ENCODE data around the gene UFM1.

DNA sequence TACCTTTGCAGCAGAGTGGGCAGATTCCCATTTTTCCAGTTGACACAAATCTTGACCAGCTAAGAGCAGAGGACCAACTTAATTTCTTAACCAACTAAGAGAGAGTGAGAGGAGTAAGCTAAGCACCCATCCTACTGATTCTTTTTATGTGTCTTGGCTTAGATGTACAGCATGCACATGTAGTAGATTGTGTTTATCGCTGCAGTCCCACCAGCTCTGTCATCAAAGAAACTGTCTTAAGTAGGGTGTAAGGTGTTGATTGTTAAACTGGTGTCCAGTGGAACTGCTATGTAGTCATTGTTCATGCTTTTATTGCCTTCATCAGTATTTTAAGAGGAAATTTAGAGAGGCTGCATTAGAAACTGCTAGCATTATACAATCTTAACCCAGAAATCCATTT lies 9.0 kb upstream of the UFM1 start:
- TF ChIP-seq, protein P1, sequence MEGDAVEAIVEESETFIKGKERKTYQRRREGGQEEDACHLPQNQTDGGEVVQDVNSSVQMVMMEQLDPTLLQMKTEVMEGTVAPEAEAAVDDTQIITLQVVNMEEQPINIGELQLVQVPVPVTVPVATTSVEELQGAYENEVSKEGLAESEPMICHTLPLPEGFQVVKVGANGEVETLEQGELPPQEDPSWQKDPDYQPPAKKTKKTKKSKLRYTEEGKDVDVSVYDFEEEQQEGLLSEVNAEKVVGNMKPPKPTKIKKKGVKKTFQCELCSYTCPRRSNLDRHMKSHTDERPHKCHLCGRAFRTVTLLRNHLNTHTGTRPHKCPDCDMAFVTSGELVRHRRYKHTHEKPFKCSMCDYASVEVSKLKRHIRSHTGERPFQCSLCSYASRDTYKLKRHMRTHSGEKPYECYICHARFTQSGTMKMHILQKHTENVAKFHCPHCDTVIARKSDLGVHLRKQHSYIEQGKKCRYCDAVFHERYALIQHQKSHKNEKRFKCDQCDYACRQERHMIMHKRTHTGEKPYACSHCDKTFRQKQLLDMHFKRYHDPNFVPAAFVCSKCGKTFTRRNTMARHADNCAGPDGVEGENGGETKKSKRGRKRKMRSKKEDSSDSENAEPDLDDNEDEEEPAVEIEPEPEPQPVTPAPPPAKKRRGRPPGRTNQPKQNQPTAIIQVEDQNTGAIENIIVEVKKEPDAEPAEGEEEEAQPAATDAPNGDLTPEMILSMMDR (IDR thresholded peaks at IDR 0.05): no peak
- TF ChIP-seq EZH2 (IDR thresholded peaks at IDR 0.05; ENCODE audit: borderline replicate concordance, insufficient read depth, low read depth, low read length, poor library complexity, severe bottlenecking): no peak

Measured in B cell (primary cell).